Activated B cell treated with CpG ODN at 0.5 μM for 24 hours (primary cell): ENCODE results near the gene CCDC43. TPM values are rescaled to one million over a fixed set of nuclear protein-coding genes. Genes with fewer than 3 reads are reported as not detected.

Experiments
- ATAC-seq: fragments of 200-7000 bp; cut with Tn5 transposase; one replicate; pipeline ENCODE4 v1.10.0; 2021; ENCODE audit warnings: low read depth, mild to moderate bottlenecking, moderate library complexity
- CTCF ChIA-PET: fragments of 350-600 bp; sonication (Branson Sonifier 250); formaldehyde crosslinking; loops from one replicate; lab custom pipeline; 2021; ENCODE audit warnings: antibody characterized with exemption; lab: Charles Lee
- POLR2A ChIA-PET: fragments of 350-600 bp; sonication (Branson Sonifier 250); formaldehyde crosslinking; loops from one replicate; lab custom pipeline; 2021; ENCODE audit warnings: antibody characterized with exemption; lab: Charles Lee
- DNase-seq: peaks from one replicate; pipeline ENCODE4 v3.0.0; 2022
- H3K27ac Mint-ChIP-seq: one replicate; pipeline ENCODE4 v1.8.0; 2020; ENCODE audit warnings: mixed read lengths
- H3K27me3 Mint-ChIP-seq: one replicate; pipeline ENCODE4 v1.8.0; 2021; ENCODE audit warnings: mixed read lengths
- H3K36me3 Mint-ChIP-seq: one replicate; pipeline ENCODE4 v1.8.0; 2021; ENCODE audit warnings: low read depth, mixed read lengths
- H3K4me1 Mint-ChIP-seq: one replicate; pipeline ENCODE4 v1.8.0; 2021; ENCODE audit warnings: mixed read lengths
- H3K4me3 Mint-ChIP-seq: one replicate; pipeline ENCODE4 v1.8.0; 2020; ENCODE audit warnings: mild to moderate bottlenecking, mixed read lengths
- H3K9me3 Mint-ChIP-seq: one replicate; pipeline ENCODE4 v1.8.0; 2020; ENCODE audit warnings: mixed read lengths
- intact Hi-C: fragments of 100-400 bp; cut with micrococcal nuclease; formaldehyde crosslinking; loops from one replicate; pipeline ENCODE4 v1.15.1; 2024
- total RNA-seq: library from RNA; stranded (reverse); gene quantifications from 2 replicates; pipeline ENCODE4 v1.2.3, GENCODE V29; 2022
- TF ChIP-seq, protein P1 (sequence below): fragments of 200-600 bp; IDR thresholded peaks from one replicate; pipeline ENCODE4 v1.8.0; 2022; ENCODE audit warnings: antibody characterized with exemption, mild to moderate bottlenecking

CCDC43 gene
- 20.1 and 22.4 TPM in 2 replicates for total RNA-seq

DNA sequence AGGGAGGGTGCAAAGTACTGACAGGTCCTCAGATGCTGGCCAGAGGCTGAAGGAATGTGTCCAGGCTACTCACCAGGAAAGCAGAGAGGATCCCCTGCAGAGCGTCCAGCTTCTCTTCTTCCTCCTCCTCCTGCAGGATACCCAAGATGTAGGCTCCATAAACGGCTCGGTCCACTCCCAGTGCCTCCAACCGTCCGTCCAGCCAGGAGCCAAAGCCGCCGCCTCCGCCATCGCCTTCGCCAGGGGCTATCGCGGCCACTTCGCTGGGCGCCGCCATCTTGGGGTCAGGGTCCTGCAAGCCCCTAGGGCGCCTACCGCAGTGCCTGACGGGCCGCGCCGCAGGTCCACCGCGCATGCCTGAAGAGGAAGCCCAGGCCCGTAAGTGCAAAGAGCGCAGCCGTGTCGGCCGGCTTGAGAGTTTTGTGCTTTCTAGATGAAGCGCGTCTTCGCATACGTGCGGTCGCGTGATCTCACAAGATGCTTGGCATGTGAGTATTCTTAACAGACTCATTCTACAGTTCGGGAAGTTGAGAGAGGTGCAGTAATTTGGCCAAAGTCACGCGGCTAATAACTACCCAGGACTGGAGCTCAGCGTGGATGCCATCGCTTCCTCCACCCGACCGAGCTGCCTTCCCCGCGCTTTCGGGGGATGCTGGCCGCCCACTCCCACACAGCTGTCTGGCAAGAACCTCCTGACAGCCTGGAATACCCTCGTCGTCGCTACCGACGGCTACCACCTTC, at the start of gene CCDC43:
TSS of gene CCDC43 (minus strand) at position 300 of the 741 bp plus-strand sequence. CDS start at position 277, 23 bp downstream.
- Mint-ChIP-seq H3K4me3 (peak within 1 kb of the TSS; percentile 98), H3K4me1 (peaks cover 25% of the 10 kb centered on the region), H3K9me3 (no peaks in the 10 kb centered on the region), H3K27ac (peak within 1 kb of the TSS; percentile 91), H3K36me3 (peaks cover 23% of the 10 kb centered on the region), H3K27me3 (no peaks in the 10 kb centered on the region)
- ATAC-seq = peak; percentile 100
- peak; percentile 90 for DNase-seq
- TF ChIP-seq, protein P1, sequence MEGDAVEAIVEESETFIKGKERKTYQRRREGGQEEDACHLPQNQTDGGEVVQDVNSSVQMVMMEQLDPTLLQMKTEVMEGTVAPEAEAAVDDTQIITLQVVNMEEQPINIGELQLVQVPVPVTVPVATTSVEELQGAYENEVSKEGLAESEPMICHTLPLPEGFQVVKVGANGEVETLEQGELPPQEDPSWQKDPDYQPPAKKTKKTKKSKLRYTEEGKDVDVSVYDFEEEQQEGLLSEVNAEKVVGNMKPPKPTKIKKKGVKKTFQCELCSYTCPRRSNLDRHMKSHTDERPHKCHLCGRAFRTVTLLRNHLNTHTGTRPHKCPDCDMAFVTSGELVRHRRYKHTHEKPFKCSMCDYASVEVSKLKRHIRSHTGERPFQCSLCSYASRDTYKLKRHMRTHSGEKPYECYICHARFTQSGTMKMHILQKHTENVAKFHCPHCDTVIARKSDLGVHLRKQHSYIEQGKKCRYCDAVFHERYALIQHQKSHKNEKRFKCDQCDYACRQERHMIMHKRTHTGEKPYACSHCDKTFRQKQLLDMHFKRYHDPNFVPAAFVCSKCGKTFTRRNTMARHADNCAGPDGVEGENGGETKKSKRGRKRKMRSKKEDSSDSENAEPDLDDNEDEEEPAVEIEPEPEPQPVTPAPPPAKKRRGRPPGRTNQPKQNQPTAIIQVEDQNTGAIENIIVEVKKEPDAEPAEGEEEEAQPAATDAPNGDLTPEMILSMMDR = no peak
- intact Hi-C loops = loop anchor here (1.0 kb wide), 2 partner anchors 19 to 132 kb away; partner anchors contain the start of genes DBF4B and FZD2
- CTCF ChIA-PET = no interaction called here
- POLR2A ChIA-PET = interaction anchor here (0.5 to 2.2 kb wide), 7 partner anchors 19 to 1374 kb away, joined by 3 to 21 read pairs (median 4); partner anchors contain the start of genes DBF4B, GPATCH8 and MEIOC

GRCh38 chr17:44738214-44738906, 48.8 kb upstream of the CCDC43 start:
- no peak for DNase-seq
- H3K9me3 Mint-ChIP-seq = no peaks in the 10 kb centered on the region
- H3K4me3 Mint-ChIP-seq = no peak overlapping the region
- ATAC-seq = peak; percentile 25
- intact Hi-C loops = no loop called here
- TF ChIP-seq, protein P1 = no peak
- CTCF ChIA-PET = no interaction called here
- no peaks in the 10 kb centered on the region for H3K4me1 Mint-ChIP-seq
- POLR2A ChIA-PET = no interaction called here
- no peak overlapping the region for H3K27ac Mint-ChIP-seq
- peaks cover 3% of the 10 kb centered on the region for H3K36me3 Mint-ChIP-seq
- H3K27me3 Mint-ChIP-seq = no peaks in the 10 kb centered on the region

- intact Hi-C loops = no loop called here
- ATAC-seq = no peak
Observed at GRCh38 chr17:44736551-44737240, 47.1 kb upstream of the CCDC43 start.

DNA sequence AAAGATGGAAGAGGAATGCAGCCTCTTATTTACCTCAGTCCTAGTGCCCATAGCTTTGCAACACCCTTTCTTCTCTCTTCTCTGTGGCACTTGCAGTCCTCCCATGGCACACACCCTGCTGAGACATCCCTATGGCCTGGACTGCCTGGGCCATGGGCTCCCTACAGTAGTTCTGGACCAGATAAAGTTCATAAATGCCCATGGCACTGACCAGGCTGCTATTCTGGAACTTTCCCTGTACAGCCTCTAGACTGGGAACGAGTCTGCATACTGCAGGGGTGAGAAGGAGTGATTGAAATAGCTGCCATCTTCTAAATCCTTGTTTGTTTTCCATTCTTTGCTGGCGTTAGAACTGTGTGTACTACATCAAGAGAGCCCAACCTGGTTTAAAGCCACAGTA, 44.7 kb upstream of the CCDC43 start:
- no peak overlapping the region for H3K4me3 Mint-ChIP-seq
- no peak overlapping the region for H3K27ac Mint-ChIP-seq
- H3K9me3 Mint-ChIP-seq = no peaks in the 10 kb centered on the region

More at GRCh38 chr17:44736551-44737240, 47.1 kb upstream of the CCDC43 start:
- Mint-ChIP-seq H3K36me3 (peaks cover 6% of the 10 kb centered on the region), H3K27ac (no peak overlapping the region), H3K9me3 (no peaks in the 10 kb centered on the region), H3K4me3 (no peak overlapping the region), H3K27me3 (no peaks in the 10 kb centered on the region), H3K4me1 (no peaks in the 10 kb centered on the region)
- POLR2A ChIA-PET = interaction anchor here (1.2 kb wide), 1 partner anchor 22 kb away, joined by 4 read pairs; the partner anchor contains the start of gene ADAM11
- TF ChIP-seq, protein P1 = no peak
- CTCF ChIA-PET = no interaction called here
- no peak for DNase-seq

More for the DNA sequence above, 44.7 kb upstream of the CCDC43 start:
- ChIA-PET POLR2A (no interaction called here), CTCF (no interaction called here)
- DNase-seq (no peak), ATAC-seq (no peak)
- H3K36me3 Mint-ChIP-seq = peaks cover 14% of the 10 kb centered on the region
- TF ChIP-seq, protein P1 = no peak
- intact Hi-C loops = no loop called here
- no peaks in the 10 kb centered on the region for H3K4me1 Mint-ChIP-seq
- no peaks in the 10 kb centered on the region for H3K27me3 Mint-ChIP-seq
